Measurements from ENCODE around the gene SLC4A2.
"Not testable (repeated sequence)": the region's sequence is repeated elsewhere in the genome, so short reads cannot be mapped to it uniquely, and the experiment has no call there.

GRCh38 chr7:151011616-151012015 is 47.8 kb upstream of the SLC4A2 start:
- not testable (repeated sequence) for TF ChIP-seq CTCF, POLR2A (IDR thresholded peaks at IDR 0.05)

All from right lobe of liver (tissue), 4 donors.